GM18907 (cell line): ENCODE results near the gene SMAD3.

ENCODE experiments used
- ATAC-seq: cut with Tn5 transposase; IDR thresholded peaks from one replicate; pipeline ENCODE4 v1.9.1; 2021; ENCODE audit warnings: mild to moderate bottlenecking, moderate library complexity; ENCODE audit not compliant: unreplicated experiment

Gene SMAD3

DNA sequence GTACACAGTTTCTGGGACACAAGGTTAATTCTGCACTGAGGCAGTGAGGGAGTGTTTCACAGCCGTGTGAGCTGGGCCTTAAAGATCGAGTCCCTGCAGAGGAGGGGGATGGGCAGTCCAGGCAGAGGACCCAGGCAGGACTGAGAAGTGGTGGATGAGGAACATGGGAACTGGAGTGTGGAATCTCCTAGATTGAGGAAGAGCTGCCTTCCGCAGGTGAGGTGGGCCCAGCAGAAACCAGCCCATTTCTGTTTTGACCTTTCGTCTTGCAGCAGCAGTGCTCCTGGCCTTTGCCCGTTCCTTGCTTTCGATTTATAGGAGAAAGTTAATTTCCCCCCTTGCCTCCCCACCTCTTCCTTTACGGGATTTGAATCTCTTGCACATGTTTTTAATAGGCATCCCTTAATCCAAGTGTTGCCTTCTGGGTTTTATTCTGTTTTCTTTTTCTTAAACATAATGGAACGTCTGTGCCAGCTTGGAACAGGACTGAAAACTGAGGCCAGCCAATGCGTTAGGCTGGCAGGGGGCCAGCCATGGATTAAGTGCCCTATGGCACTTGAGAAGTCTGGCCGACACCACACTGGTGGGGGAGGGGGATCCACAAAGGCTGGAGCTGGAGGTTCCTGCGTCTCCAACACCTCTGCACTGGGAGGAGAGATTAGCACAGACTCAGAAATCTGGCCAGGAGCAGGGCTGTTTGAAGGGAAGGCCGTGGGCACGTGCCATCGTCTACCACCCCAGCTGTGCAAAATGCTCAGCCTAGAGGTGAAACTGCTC is 111.0 kb downstream of the SMAD3 start:
- no peak for ATAC-seq

DNA sequence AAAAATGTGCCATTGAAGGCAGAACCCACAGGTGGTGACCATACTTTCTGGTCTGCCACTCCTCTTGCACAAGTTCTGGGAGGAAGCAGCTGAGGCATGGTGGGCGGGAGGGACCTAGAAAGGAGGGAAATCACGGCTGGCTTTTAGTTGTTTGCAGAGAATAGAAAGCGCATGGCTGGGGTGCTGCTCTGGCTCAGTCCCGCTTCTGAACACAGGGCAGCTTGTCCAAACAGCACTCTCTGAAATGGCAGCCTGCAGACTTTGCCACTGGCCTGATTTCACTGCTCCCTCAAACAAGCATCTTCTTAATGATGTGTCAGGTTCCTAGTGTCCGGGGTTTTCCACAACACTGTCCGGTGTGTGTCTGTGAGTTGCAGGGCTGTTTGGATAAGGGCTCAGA is 112.3 kb downstream of the SMAD3 start:
- ATAC-seq: no peak

DNA sequence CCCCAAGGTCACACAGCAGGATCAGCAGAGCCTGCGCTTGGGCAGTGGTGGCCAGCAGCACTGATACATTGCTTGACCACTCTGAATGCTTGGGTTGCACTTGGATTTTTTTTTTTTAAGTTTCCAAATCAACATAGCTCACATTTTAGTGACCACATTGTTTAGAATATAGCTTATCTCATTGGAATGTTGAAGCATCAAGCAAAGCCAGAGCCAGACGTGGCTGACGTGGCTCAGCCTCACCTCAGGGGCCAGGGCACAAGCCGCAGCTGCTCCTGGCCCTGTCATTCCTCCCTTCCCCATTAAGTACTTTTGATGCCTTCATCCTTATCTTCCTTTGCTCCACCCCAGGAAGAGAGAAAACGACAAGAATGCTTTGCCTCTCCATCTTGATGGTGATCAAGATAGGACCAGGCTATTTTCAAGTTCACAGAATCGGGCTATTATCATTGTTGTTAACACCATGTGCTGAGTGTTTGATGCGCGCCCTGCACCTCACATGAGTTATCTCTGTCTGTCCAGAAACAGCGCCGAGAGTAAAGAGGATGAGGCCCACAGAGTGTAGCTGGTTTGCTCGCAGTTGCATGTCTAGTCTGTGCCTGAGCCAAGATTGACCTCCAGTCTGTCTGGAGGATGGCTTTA is 113.3 kb downstream of the SMAD3 start:
- no peak for ATAC-seq

DNA sequence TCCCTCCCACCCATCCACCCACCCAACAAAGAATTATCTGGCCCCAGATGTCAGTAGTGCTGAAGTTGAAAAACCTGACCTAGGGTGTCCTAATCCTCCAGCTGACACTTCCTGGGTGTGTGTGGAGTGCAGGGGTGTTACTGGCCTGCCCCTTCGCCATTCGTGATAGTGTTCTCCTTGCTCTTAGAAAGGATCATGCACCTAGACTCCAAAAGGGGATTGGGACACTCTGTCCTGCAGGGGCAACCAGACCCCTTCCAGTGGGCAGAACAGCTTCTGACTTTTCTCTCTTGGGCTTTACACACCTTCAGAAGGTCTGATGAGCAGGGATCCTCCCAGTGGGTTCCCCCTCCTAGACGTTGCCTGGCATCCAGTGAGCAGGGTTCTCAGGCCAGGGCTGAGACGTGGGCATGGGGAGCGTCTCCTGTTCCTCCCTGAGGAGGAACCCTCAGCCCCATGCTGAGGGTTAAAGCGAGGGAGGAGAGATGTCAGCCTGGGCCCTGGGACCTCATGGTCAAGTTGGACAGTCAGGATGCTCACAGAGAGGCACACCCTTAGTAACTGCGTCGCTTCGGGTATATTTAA is 114.1 kb downstream of the SMAD3 start:
- no peak for ATAC-seq

DNA sequence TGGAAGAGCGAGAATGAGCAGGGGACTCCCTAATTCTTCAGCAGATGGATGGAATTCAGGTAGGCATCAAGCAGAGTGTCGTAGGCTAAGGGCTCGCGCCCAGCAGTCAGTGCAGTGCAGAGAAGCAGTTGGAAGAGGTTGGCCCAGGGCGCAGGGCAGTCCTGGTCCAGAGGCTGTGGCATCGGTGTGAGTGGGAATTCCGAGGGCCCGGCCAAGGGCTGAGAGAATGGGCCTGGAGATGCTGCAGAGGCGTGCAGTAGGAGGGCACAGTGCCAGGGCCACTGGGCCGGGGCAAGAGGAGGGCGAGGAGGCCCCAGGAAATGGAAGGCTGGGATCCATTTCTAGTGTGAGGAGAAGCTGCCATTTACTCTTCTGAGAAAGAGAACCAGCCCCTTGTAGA is 114.6 kb downstream of the SMAD3 start:
- no peak for ATAC-seq

DNA sequence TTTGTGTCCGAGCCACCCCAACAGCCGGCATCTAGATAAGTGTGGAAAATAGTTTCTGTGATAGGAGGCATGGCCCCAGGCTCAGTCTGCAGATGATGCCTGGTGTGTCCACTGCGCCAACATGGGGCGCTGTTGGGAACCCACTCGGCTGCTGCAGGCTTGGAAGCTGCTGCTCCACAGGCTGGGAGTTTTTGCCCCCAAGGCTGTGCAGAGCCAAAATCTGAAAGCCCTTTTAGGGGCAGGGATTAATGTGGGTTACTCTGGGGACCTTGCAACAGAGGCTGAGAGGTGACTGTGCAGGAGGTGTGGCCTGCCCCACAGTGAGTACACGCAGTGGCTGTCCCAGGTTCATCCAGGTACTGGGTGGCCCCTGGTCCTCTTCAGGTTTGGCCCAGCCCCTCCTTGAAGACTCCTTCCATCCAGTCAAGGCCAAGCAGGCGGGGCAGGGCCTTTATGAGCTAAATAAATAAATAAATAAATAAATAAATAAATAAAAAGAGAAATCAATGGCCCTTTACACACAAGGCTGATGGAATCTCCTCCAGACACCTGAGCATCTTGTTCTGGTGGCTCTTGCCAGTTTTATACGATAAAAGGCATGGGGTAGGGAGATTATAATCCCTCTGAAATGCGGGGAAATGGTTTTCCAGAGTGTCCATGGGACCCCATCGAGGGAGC is 115.3 kb downstream of the SMAD3 start:
- no peak for ATAC-seq

DNA sequence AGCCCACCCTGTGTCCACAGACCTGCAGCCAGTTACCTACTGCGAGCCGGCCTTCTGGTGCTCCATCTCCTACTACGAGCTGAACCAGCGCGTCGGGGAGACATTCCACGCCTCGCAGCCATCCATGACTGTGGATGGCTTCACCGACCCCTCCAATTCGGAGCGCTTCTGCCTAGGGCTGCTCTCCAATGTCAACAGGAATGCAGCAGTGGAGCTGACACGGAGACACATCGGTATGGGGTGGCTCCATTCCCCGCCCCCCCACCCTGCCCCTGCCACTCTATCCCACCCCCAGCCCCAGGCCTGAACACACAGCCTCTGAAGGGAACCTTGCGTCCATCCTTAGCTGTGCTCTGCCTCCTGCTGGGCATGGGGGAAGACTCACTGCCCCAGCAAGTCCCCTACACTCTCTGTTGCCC is 115.8 kb downstream of the SMAD3 start:
- ATAC-seq: no peak

DNA sequence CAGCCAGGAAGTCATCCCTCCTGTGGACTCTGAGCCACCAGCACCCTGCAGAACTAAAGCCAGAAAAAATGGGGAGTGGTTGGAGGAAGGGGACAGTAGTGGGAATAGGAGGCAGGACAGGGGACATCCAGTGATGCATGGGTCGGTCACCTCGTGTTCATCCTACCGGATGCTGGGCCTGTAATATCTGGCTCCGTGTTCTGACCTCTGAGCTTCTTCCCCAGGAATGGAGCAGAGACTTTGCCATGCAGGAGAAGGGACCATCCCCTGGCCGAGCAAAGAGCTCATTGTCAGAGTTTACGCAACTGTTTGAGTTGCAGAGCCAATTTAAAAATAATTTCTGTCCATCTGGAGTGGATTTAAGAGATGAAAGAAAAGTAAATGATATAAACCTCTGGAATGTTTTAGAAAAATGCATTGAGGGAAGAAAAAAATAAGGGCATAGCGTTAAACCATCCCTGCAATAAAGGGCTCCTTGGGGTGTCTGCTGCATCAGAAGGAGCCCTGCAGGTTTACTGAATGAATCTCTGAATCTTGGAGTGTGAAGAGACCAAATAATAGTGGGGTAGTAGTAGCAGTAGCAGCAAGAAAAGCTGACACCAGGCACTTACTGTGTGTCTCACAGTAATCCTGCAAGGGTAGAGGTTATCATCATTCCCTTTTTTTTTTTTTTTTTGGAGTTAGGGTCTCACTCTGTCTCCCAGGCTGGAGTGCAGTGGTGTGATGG is 118.2 kb downstream of the SMAD3 start:
- no peak for ATAC-seq

DNA sequence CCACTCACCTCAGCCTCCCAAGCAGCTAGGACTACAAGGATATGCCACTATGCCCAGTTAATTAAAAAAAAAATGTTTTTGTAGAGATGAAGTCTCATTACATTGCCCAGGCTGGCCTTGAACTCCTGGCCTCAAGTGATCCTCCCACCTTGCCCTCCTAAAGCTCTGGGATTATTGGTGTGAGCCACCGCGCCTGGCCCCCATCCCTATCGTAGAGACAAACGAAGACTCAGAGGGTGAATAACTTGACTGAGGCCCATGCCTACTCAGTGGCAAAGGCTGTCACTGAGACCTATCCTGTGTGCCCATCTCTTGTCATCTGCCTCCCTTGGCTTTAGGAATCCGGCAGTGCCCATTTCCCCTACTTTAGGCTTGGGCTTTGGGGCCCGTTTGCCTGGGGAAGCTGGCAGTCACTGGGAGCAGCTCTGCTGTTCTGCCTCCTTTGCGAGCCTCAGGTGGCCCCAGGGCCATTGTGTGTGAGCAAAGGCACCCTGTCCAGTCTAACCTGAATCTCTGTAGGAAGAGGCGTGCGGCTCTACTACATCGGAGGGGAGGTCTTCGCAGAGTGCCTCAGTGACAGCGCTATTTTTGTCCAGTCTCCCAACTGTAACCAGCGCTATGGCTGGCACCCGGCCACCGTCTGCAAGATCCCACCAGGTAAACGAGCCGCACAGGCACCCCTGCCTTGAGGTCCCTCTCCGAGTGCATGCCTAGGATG is 119.0 kb downstream of the SMAD3 start:
- ATAC-seq: no peak

DNA sequence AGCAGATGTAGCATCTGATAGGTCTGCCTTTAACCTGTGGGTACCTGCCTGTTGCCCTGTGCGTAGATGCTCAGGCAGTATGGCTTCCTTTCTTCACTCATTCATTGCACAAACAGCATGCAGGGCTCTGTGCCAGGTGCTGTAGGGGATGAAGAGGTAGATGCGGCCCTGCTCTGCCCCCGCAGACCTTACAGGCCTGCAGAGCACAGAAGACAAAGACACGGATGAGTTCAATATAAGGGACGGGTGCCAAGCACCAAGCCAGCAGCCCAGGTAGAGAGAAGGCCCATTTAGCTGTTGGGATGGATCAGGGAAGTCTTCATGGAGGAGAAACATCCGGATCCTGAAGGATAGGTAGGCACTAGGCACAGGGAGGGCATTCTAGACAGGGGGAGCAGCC is 119.6 kb downstream of the SMAD3 start:
- ATAC-seq: no peak

DNA sequence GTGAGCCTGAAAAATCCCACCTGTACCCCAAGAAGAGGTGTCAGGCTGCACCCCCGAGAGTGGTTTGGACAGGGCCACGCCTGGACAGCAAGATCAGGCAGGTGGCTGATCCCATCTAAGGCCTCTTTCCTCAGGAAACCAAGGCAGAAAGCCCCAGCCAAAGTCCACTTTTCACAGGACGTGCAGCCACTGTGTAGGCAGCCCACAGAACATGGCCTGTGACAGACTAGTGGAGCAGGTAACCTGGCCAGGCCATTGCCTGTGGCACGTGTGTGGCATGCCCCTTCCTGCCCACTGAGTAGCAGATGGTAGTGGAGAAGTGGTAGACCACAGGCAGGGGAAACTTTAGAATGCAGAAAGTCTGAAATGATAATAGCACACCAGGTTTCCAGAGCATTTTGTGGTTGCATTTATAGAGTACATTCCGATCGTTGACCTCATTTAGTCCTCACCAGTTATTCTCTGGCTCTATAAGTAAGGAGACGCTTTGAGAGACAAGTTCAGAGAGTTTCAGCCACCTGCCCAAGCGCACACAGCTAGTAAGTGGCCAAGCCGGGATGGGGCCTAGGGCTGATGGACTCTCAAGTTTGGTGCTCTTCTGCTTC is 120.3 kb downstream of the SMAD3 start:
- no peak for ATAC-seq

DNA sequence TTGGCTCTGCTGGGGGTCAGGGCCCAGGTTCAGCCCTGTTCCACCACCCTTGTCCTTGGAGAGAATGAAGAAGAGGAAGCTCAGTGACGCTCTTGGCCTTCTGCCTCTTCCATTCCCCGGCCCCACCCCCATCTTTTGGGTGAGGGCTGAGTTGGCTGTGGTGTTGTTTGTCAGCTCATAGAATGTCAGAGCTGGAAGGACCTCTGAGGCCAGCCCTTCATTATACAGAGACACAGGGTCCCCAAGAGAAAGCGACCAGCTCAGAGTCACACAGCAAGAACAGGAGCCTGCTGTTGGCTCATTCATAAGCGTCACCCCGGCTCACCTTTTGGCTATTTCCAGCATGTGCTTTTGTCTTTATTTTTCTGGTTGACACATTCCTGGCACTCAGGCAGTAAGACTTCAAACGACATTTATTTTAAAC is 120.8 kb downstream of the SMAD3 start:
- ATAC-seq: no peak

DNA sequence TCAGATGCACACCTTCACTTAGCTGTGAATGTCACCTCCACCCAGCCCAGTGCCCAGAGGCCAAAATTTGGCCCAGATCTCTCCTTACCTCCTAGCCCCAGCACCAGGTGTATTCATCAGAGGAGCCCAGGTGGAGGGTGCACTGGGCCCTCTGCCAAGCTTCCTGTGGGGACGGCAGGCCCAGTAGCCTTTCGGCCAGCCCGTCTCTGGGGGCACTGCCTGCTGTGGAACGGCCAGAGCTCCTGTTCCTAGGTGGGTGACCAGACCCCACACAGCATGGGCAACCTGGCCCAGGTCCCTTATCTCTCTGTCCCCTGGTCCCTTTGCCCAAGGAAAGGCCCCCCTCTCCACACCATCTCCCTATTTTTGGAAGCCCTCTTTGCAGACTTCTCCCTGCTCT is 121.3 kb downstream of the SMAD3 start:
- ATAC-seq: no peak

DNA sequence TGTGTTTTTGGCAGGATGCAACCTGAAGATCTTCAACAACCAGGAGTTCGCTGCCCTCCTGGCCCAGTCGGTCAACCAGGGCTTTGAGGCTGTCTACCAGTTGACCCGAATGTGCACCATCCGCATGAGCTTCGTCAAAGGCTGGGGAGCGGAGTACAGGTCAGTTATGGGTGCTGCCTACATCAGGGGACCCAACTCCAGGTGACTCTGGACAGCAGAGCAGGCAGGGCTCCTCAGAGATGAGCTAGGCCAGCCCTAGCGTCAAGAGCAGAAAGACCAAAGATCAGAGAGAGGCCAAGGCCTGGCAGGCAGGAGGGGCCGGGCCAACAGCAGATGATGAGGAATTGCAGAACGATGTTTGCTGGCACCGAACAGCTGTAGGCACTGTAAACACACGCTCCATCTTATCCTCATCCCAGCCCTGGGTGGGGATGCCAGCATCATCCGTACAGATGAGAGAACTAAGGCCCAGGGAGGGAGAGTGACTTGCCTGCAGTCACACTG is 122.0 kb downstream of the SMAD3 start:
- ATAC-seq: no peak

DNA sequence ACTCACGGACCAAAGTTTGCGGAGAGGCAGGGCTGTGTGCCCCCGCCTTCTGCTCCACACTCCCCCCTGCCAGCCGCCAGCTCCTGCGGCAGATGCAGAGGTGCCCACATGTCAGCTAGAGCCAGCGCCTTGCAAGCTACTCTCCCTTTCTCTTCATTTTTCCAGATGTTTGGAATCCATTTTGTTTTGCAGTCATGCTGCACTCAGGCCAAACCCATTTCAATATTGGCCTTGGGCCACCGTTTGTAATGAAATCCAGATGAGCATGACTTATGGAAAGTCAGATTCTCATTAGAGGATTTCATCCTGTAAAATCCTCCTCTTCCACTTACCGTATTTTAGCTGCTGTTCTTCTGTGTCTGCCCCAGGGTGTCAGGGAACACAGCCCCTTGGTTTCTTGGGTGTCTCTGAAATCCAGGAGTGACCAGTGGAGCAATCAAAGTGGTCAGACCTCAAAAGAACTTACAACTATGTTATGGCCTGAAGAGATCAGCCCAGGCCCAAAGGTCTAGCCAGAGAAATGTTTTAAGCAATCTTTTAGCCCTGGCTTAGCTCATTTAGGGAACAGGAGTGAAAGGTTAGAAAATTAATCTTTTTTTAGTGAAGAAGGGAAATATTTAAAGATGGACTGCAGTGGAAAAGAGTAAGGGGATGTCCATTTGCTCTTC is 123.3 kb downstream of the SMAD3 start:
- no peak for ATAC-seq

DNA sequence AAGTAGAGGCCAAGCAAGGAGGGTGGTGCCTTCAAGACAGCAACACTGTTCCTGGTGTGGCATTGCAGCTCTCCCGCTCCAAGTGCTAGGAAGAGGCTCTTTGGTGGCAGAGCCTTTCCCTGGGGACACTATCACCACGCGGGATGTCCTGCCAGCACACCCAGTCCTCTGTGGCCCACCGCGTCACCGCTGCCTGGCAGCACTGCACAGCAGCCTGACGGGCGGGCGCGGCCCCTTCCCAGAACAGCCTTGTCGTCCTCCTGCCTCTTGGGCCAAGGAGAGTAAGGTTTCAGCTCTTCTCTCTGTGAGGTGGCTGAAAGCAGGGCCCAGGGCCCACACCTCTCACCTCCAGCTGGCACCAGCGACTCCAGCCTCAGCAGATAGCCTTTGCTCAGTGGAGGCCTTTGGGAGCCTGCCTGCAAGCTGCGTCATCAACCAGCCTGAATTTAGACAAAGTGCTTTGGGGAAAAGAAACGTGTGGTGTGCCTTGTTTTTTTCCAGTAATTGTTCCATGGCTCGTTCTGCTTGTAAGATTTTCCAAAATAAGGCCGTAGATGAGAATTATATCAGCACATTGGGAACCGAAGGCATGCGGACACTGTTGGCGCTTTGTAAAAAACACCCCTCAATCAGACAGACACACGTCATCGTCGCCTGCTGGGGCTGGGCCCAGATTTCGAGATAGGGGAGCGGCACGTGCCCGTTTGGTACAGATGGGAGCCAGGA is 124.1 kb downstream of the SMAD3 start:
- ATAC-seq: no peak

DNA sequence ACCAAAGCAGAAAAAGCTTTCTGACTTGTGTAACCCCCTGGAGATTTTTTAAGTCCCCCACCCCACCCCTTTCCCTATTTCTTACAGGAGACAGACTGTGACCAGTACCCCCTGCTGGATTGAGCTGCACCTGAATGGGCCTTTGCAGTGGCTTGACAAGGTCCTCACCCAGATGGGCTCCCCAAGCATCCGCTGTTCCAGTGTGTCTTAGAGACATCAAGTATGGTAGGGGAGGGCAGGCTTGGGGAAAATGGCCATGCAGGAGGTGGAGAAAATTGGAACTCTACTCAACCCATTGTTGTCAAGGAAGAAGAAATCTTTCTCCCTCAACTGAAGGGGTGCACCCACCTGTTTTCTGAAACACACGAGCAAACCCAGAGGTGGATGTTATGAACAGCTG is 124.9 kb downstream of the SMAD3 start:
- no peak for ATAC-seq

DNA sequence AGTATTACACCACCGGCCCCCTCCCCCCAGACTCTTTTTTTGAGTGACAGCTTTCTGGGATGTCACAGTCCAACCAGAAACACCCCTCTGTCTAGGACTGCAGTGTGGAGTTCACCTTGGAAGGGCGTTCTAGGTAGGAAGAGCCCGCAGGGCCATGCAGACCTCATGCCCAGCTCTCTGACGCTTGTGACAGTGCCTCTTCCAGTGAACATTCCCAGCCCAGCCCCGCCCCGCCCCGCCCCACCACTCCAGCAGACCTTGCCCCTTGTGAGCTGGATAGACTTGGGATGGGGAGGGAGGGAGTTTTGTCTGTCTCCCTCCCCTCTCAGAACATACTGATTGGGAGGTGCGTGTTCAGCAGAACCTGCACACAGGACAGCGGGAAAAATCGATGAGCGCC is 125.4 kb downstream of the SMAD3 start:
- no peak for ATAC-seq
